ENCODE results near the gene RPSA. TPM values are rescaled to one million over a fixed set of nuclear protein-coding genes. Genes with fewer than 3 reads are reported as not detected.
A peak's percentile ranks its signal among the peaks of the same experiment; 100 is the strongest.
"Not testable (repeated sequence)": the region's sequence is repeated elsewhere in the genome, so short reads cannot be mapped to it uniquely, and the experiment has no call there.

The RPSA gene
- total RNA-seq, 2 experiments from 2014 or later = 2,498 to 3,023 TPM

DNA sequence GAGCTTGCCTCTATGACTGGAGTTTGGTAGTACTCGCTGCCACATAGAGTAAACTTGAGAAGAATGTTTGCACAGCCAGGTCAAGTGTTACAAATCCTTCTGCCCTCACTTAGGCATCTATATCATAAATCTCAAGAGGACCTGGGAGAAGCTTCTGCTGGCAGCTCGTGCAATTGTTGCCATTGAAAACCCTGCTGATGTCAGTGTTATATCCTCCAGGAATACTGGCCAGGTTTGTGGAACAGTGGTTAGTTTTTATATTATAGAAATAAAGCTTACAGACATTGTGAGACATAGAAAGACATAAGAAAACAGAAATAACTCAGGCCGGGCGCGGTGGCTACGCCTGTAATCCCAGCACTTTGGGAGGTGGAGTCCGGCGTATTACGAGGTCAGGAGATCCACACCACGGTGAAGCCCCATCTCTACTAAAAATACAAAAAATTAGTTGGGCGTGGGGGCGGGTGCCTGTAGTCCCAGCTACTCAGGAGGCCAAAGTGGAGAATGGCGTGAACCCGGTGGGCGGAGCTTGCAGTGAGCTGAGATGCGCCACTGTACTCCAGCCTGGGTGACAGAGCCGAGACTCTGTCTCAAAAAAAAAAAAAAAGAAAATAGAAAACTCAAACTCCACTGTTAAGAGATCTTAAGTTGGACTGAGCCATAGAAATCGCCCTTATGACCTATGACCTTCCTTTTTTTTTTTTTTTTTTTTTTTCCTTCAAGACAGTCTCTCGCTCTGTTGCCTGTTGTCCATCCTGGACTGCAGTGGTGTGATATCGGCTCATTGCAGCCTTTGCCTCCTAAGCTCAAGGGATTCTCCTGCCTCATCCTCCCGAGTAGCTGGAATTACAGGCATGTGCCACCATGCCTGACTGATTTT lies 2.2 kb downstream of the RPSA start:
- ChIA-PET POLR2A (interaction anchor here (1.1 kb wide), 1 partner anchor 8 kb away, joined by 4 read pairs; no protein-coding TSS in a partner anchor), CTCF (interaction anchor here (1.0 to 3.0 kb wide), 5 partner anchors 8 to 121 kb away, joined by 3 to 12 read pairs (median 6); no protein-coding TSS in a partner anchor)
- Mint-ChIP-seq H3K9me3 (ENCODE audit: low read depth) (no peaks in the 10 kb centered on the region), H3K27ac (peak overlapping the region; percentile 98), H3K4me1 (peaks cover 43% of the 10 kb centered on the region), H3K27me3 (no peaks in the 10 kb centered on the region), H3K36me3 (ENCODE audit: low read depth) (peaks cover 71% of the 10 kb centered on the region), H3K4me3 (peak overlapping the region; percentile 98)
- intact Hi-C loops (cut with DNase I, micrococcal nuclease) = loop anchor here (5.0 to 10.0 kb wide), 2 partner anchors 1049 to 1116 kb away; partner anchors contain the start of genes RPL14 (in 1 of the 2) and ZNF621 (in 1 of the 2)
- no peak for ATAC-seq
- peak; percentile 62 for DNase-seq

DNA sequence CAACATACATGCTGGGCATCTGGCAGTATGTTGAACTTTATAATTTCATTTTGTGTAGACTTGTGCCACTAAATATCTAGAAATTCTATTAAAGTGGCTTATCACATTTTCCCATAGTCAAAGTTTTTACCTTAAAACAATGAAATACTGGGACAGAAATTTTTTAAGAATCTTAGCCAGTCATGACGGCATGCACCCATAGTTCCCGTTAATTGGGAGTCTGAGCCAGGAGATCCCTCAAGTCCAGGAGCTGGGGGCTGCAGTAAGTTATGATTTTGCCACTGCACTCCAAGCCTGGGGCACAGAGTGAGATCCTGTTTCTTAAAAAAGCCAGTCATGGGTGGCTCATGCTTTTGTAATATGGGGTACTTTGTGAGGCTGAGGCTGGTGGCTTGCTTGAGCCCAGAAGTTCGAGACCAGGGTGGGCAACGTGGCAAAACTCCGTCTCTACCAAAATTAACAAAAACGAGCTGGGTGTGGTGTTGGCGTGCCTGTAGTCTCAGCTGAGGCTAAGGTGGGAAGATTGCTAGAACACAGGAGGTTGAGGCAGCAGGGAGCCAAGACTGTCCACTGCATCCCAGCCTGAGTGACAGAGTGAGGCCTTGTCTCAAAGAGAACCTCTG lies 3.1 kb downstream of the RPSA start:
- no peak for ATAC-seq
- ChIA-PET POLR2A (no interaction called here), CTCF (no interaction called here)
- H3K27me3 Mint-ChIP-seq = no peaks in the 10 kb centered on the region
- H3K9me3 Mint-ChIP-seq (ENCODE audit: low read depth) = no peaks in the 10 kb centered on the region
- H3K27ac Mint-ChIP-seq = peak overlapping the region; percentile 88
- no peak for DNase-seq
- peaks cover 43% of the 10 kb centered on the region for H3K4me1 Mint-ChIP-seq
- peak overlapping the region; percentile 98 for H3K4me3 Mint-ChIP-seq
- H3K36me3 Mint-ChIP-seq (ENCODE audit: low read depth) = peaks cover 71% of the 10 kb centered on the region
- intact Hi-C loops (cut with DNase I, micrococcal nuclease) = loop anchor here (5.0 to 10.0 kb wide), 3 partner anchors 765 to 1115 kb away; partner anchors contain the start of genes RPL14 (in 1 of the 2) and ZNF621 (in 1 of the 2)

DNA sequence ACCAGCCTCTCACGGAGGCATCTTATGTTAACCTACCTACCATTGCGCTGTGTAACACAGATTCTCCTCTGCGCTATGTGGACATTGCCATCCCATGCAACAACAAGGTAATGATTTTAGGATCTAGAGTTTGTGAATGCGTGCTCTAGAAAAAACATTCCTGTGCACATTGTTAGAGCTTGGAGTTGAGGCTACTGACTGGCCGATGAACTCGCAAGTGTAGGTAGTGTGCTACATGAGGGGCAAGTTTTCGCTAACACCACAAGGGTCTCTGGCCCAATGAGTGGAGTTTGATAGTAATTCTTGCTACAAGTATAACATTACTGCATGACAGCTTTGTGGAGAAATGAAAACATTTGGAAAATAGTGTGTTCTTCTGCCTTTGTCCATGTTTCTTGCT lies 4.4 kb downstream of the RPSA start:
- peaks cover 38% of the 10 kb centered on the region for H3K4me1 Mint-ChIP-seq
- no peak overlapping the region for H3K27ac Mint-ChIP-seq
- CTCF ChIA-PET = no interaction called here
- no peak for DNase-seq
- no peaks in the 10 kb centered on the region for H3K9me3 Mint-ChIP-seq (ENCODE audit: low read depth)
- no peak for ATAC-seq
- H3K4me3 Mint-ChIP-seq = peak overlapping the region; percentile 23
- H3K27me3 Mint-ChIP-seq = no peaks in the 10 kb centered on the region
- intact Hi-C loops (cut with DNase I, micrococcal nuclease) = loop anchor here in 1 of 2 experiments (10.0 kb wide), 1 partner anchor 764 kb away; no protein-coding TSS in a partner anchor
- H3K36me3 Mint-ChIP-seq (ENCODE audit: low read depth) = peaks cover 71% of the 10 kb centered on the region
- POLR2A ChIA-PET = no interaction called here

DNA sequence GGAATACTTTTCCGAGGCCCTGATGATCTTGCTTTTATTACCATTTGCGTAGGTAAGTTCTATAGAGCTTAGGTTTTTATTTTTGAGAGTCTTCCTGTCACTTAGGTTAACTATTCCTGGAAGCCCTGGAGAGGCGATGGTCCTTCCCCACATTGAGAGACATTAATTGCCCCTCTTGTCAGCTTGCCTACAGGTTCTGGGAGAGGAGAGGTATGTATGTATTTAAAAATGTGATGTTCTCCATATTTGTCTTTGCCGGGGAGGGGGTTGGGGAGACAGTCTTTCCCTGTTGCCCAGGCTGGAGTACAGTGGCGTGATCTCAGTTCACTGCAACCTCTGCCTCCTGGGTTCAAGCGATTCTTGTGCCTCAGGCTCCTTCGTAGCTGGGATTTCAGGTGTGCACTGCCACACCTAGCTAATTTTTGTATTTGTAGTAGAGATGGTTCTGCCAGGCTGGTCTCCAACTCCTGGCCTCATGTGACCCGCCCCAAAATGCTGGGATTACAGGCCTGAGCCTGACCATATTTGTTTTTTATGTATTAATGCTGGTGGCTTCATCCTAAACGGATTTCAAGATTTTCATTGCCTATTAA lies 6.2 kb downstream of the RPSA start:
- Mint-ChIP-seq H3K36me3 (ENCODE audit: low read depth) (peaks cover 59% of the 10 kb centered on the region), H3K27ac (peak overlapping the region; percentile 67), H3K27me3 (no peaks in the 10 kb centered on the region), H3K9me3 (ENCODE audit: low read depth) (no peaks in the 10 kb centered on the region), H3K4me1 (peaks cover 37% of the 10 kb centered on the region), H3K4me3 (no peak overlapping the region)
- intact Hi-C loops (cut with DNase I, micrococcal nuclease) = loop anchor here in 1 of 2 experiments (10.0 kb wide), 1 partner anchor 762 kb away; no protein-coding TSS in a partner anchor
- ChIA-PET POLR2A (no interaction called here), CTCF (no interaction called here)
- ATAC-seq (no peak), DNase-seq (no peak)

DNA sequence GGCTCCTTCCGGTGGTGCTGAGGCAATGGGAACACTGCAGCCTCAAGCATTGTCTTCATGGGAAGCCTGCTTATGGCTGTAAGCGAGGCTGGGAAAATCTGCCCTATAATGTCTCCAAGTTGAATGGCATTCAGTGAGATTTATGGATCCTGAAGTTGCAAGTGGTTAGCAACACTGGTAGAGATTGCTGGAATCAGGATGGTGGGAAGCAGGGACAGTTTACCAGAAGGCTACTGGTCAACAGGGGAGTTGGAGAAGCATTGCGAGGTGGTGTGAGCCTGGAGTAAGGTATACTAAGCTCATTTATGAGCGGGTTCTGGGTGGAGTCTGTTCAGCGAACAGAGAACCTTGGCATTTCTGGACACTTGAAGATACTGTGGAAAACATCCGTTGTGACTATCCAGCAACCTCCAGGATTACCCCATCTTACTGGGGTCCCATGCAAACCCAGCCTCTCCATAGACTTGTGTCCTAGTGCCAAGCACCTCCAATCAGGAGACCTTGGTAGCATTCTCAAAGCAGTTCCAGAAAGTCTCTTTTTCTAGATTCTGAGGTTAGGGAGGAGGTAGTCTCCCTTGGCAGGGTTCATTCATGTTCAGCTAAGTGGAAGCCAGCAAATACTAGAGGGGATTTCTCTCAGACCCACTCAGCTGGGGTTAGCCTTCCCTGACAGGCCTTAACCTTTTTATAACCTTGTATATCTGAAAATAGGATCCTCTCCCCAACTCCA lies 7.3 kb downstream of the RPSA start:
- ChIA-PET CTCF (interaction anchor here (1.4 to 2.1 kb wide), 2 partner anchors 10 to 29 kb away, joined by 5 to 7 read pairs; no protein-coding TSS in a partner anchor), POLR2A (no interaction called here)
- H3K27ac Mint-ChIP-seq = peak overlapping the region; percentile 58
- peaks cover 48% of the 10 kb centered on the region for H3K36me3 Mint-ChIP-seq (ENCODE audit: low read depth)
- no peak for DNase-seq
- intact Hi-C loops (cut with DNase I, micrococcal nuclease) = loop anchor here (2.0 to 10.0 kb wide), 2 partner anchors 85 to 761 kb away; no protein-coding TSS in a partner anchor
- H3K27me3 Mint-ChIP-seq = no peaks in the 10 kb centered on the region
- H3K4me3 Mint-ChIP-seq = no peak overlapping the region
- H3K9me3 Mint-ChIP-seq (ENCODE audit: low read depth) = no peaks in the 10 kb centered on the region
- H3K4me1 Mint-ChIP-seq = peaks cover 30% of the 10 kb centered on the region
- ATAC-seq = peak; percentile 31

DNA sequence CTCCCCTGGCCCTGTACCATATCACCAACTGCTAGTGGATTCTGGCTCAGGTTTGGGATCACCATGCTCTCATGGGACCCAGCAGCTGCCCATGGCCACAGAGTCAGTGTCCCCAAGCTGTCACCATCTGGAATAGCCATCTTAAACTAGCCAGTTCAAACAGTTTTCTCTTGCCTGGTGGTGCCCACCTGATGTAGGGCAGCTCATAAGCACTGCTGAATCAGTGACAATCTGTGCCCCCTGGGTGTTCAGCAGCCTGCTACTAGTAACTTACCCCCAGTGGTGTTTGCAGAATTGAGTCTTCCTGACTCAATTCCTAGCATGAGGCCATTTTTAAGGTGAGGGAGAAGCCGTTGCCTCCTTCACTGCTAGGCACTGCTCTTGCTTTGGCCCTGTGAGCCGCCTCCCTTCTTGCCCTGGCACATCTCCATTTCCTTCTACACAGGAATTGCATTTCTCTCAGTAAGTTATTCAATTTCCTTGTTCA lies 7.9 kb downstream of the RPSA start:
- intact Hi-C loops (cut with DNase I, micrococcal nuclease) = loop anchor here (2.0 to 10.0 kb wide), 2 partner anchors 84 to 760 kb away; no protein-coding TSS in a partner anchor

DNA sequence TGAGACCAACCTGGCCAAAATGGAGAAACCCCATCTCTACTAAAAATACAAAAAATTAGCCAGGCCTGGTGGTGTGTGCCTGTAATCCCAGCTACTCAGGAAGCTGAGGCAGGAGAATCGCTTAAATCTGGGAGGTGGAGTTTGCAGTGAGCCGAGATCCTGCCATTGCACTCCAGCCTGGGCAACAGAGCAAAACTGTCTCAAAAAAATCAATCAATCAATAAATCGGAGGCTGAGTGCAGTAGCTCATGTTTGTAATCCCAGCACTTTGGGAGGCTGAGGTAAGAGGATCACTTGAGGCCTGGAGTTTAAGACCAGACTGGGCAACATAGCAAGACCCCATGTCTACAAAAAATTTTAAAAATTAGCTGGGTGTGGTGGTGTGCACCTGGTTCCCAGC lies 8.8 kb downstream of the RPSA start:
- not testable (repeated sequence) for H3K9me3 Mint-ChIP-seq (ENCODE audit: low read depth); H3K27ac Mint-ChIP-seq; DNase-seq; H3K27me3 Mint-ChIP-seq; H3K4me3 Mint-ChIP-seq; ATAC-seq
- ChIA-PET POLR2A (interaction anchor here (0.6 kb wide), 1 partner anchor 1276 kb away, joined by 3 read pairs; no protein-coding TSS in a partner anchor), CTCF (interaction anchor here (0.6 to 2.1 kb wide), 5 partner anchors 9 to 603 kb away, joined by 3 to 7 read pairs (median 5); no protein-coding TSS in a partner anchor)
- intact Hi-C loops (cut with DNase I, micrococcal nuclease) = loop anchor here (2.0 to 10.0 kb wide), 2 partner anchors 83 to 759 kb away; no protein-coding TSS in a partner anchor
- Mint-ChIP-seq H3K36me3 (ENCODE audit: low read depth) (peaks cover 35% of the 10 kb centered on the region), H3K4me1 (peaks cover 16% of the 10 kb centered on the region)

More for the DNA sequence above, 7.9 kb downstream of the RPSA start:
- peak; percentile 24 for ATAC-seq
- no peaks in the 10 kb centered on the region for H3K9me3 Mint-ChIP-seq (ENCODE audit: low read depth)
- H3K36me3 Mint-ChIP-seq (ENCODE audit: low read depth) = peaks cover 42% of the 10 kb centered on the region
- ChIA-PET CTCF (interaction anchor here (1.0 to 2.1 kb wide), 4 partner anchors 10 to 30 kb away, joined by 3 to 7 read pairs (median 5); no protein-coding TSS in a partner anchor), POLR2A (no interaction called here)
- DNase-seq = peak; percentile 18
- no peak overlapping the region for H3K4me3 Mint-ChIP-seq
- peak overlapping the region; percentile 58 for H3K27ac Mint-ChIP-seq
- peaks cover 3% of the 10 kb centered on the region for H3K27me3 Mint-ChIP-seq
- H3K4me1 Mint-ChIP-seq = peaks cover 25% of the 10 kb centered on the region

DNA sequence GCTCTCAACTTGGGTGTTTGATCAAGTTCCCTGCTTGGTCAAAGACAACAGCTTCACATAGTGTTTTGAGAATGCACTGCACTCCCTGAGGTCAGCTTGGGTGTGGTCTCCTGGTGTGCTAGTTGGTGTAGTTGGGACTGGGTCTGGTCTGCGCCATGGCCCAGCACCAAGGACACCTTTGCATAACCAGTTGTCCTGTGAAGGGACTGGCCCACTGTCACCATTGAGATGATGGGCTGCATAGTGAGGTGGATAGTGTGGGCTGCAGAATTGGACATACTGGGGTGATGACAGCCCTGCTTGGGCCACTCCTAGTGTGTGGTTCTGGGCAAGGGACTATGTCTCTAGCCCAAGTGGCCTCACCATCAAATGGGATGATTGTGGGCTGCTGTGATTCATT lies 9.5 kb downstream of the RPSA start:
- Mint-ChIP-seq H3K27me3 (peaks cover 3% of the 10 kb centered on the region), H3K4me1 (peaks cover 13% of the 10 kb centered on the region), H3K36me3 (ENCODE audit: low read depth) (peaks cover 32% of the 10 kb centered on the region), H3K9me3 (ENCODE audit: low read depth) (no peaks in the 10 kb centered on the region), H3K27ac (no peak overlapping the region), H3K4me3 (no peak overlapping the region)
- CTCF ChIA-PET = interaction anchor here (1.2 to 1.9 kb wide), 4 partner anchors 9 to 574 kb away, joined by 4 to 12 read pairs (median 6); partner anchors contain the start of gene RPSA
- intact Hi-C loops (cut with DNase I, micrococcal nuclease) = loop anchor here (2.0 to 10.0 kb wide), 2 partner anchors 83 to 759 kb away; no protein-coding TSS in a partner anchor
- ATAC-seq (no peak), DNase-seq (no peak)
- POLR2A ChIA-PET = interaction anchor here (0.6 kb wide), 1 partner anchor 230 kb away, joined by 10 read pairs; no protein-coding TSS in a partner anchor

DNA sequence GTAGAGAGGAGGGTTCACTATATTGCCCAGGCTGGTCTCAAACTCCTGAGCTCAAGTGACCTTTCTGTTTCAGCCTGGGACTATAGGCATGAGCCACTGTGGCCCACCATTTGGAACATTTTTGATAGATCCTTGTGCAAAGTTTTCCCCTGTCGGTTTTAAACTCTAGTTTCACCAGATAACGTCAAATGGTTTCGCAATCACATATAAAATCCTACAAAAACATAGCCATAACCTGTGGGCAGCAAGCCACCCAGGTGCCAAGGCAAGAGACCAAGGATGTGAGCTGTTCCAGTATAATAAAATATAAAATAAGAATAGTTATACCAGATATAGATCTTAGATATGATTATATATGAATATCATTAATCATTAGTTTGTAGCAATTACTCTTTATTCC lies 10.5 kb downstream of the RPSA start:
- not testable (repeated sequence) for H3K27ac Mint-ChIP-seq; H3K9me3 Mint-ChIP-seq (ENCODE audit: low read depth); DNase-seq; H3K4me3 Mint-ChIP-seq; H3K27me3 Mint-ChIP-seq; ATAC-seq; H3K4me1 Mint-ChIP-seq
- intact Hi-C loops (cut with DNase I, micrococcal nuclease) = loop anchor here in 1 of 2 experiments (1.0 to 10.0 kb wide), 2 partner anchors 81 to 758 kb away; no protein-coding TSS in a partner anchor
- ChIA-PET POLR2A (interaction anchor here (0.8 kb wide), 1 partner anchor 9 kb away, joined by 4 read pairs; no protein-coding TSS in a partner anchor), CTCF (interaction anchor here (0.8 to 1.9 kb wide), 7 partner anchors 10 to 573 kb away, joined by 3 to 12 read pairs (median 4); partner anchors contain the start of gene RPSA)
- peaks cover 30% of the 10 kb centered on the region for H3K36me3 Mint-ChIP-seq (ENCODE audit: low read depth)
